Lung (tissue), 12 donors: ENCODE data around the gene JTB. TPM values are rescaled to one million over a fixed set of nuclear protein-coding genes. Genes with fewer than 3 reads are reported as not detected.

Experiments used
- ATAC-seq: fragments of 200-7000 bp; cut with Tn5 transposase; one replicate; pipeline ENCODE4 v1.9.1; 2020; ENCODE audit warnings: moderate number of reproducible peaks; ENCODE audit not compliant: insufficient read depth, low FRiP score
- DNase-seq, 3 donors: peaks; one replicate each; pipeline ENCODE4 v3.0.0-alpha.2; 2013 to 2017
- H3K27ac ChIP-seq, 2 donors: one replicate each; pipeline ENCODE4 v1.5.1; 2013; ENCODE audit warnings: mild to moderate bottlenecking in 2 of 2, moderate library complexity in 2 of 2, control low read depth in 1 of 2, inconsistent platforms in 1 of 2, low read depth in 1 of 2, low read length in 1 of 2
- H3K27me3 ChIP-seq, 3 donors: one replicate each; pipeline ENCODE4 v1.5.1; 2013; ENCODE audit warnings: low read length in 2 of 3; ENCODE audit not compliant: control insufficient read depth in 3 of 3, insufficient read depth in 3 of 3
- H3K36me3 ChIP-seq, 4 donors: one replicate each; pipeline ENCODE4 v1.5.1; 2013; ENCODE audit warnings: low read length in 4 of 4, mild to moderate bottlenecking in 1 of 4, moderate library complexity in 1 of 4; ENCODE audit not compliant: control insufficient read depth in 4 of 4, insufficient read depth in 4 of 4
- H3K4me1 ChIP-seq, 5 donors: one replicate each; pipeline ENCODE4 v1.5.1; 2013; ENCODE audit warnings: low read length in 5 of 5, mild to moderate bottlenecking in 2 of 5, moderate library complexity in 1 of 5; ENCODE audit not compliant: control insufficient read depth in 5 of 5, insufficient read depth in 5 of 5
- H3K4me3 ChIP-seq: one replicate; pipeline ENCODE4 v1.5.1; 2013; ENCODE audit warnings: mild to moderate bottlenecking, control low read depth, moderate library complexity
- H3K9ac ChIP-seq, 2 donors: one replicate each; pipeline ENCODE4 v1.5.1; 2013; ENCODE audit warnings: low read length in 2 of 2, control low read depth in 1 of 2; ENCODE audit not compliant: insufficient read depth in 1 of 2
- H3K9me3 ChIP-seq, 4 donors: one replicate each; pipeline ENCODE4 v1.5.1; 2013; ENCODE audit warnings: low read length in 3 of 4, mild to moderate bottlenecking in 1 of 4, moderate library complexity in 1 of 4; ENCODE audit not compliant: control insufficient read depth in 4 of 4, insufficient read depth in 3 of 4
- CTCF ChIP-seq: IDR thresholded peaks from 2 replicates; pipeline ENCODE4 v1.5.1; 2012; ENCODE audit warnings: mild to moderate bottlenecking; ENCODE audit errors: control extremely low read depth, extremely low read depth
- WGBS, 2 donors: extraction: QIAGEN DNeasy Blood & Tissue Kit; methylation state at CpG; one replicate each; pipeline ENCODE4 v1.1.7; 2013; 5-methylcytosine and 5-hydroxymethylcytosine counted together
- polyA plus RNA-seq, 2 donors: library from polyadenylated mRNA; stranded (reverse); fragments of 200-250 nt; gene quantifications; one replicate each; pipeline ENCODE4 v1.2.1, GENCODE V29; 2013
- total RNA-seq, 2 donors: library from RNA; depleted of rRNA in 1 of 2; stranded (reverse); fragments of >200 nt in 1 of 2; gene quantifications; one replicate each; pipeline ENCODE4 v1.2.1, GENCODE V29; 2014 to 2021
- donor health status: control.
- donor health status: control.
- donor health status: Bipolar disorder and iron deficiency.
- donor health status: healthy.
- donor health status: DM: yes; HTN: yes; CAD: no.

The JTB gene
- total and polyA plus RNA-seq, 4 donors: 105 to 230 (median 176) TPM

GRCh38 chr1:153944827-153945117, 32.7 kb downstream of the JTB start:
- WGBS, 2 donors: 12 to 43% methylated on average over 3 of the region's 3 CpGs
- DNase-seq: no peak
- H3K9me3 ChIP-seq: no peaks in the 10 kb centered on the region
- peaks cover 0 to 14% (median 8%) of the 10 kb centered on the region in 5 donors for H3K4me1 ChIP-seq
- peak overlapping the region; percentile 97 to 99 for H3K27ac ChIP-seq
- TF ChIP-seq CTCF: no peak
- H3K4me3 ChIP-seq: peak overlapping the region; percentile 75
- H3K27me3 ChIP-seq: no peaks in the 10 kb centered on the region
- peaks cover 0 to 45% (median 24%) of the 10 kb centered on the region in 4 donors for H3K36me3 ChIP-seq
- no peak overlapping the region for H3K9ac ChIP-seq
- no peak for ATAC-seq

GRCh38 chr1:153944005-153944826, 33.3 kb downstream of the JTB start:
- Histone ChIP-seq H3K9ac (no peak overlapping the region), H3K9me3 (no peaks in the 10 kb centered on the region), H3K27ac (peak overlapping the region; percentile 97 to 99), H3K36me3 (peaks cover 0 to 49% (median 25%) of the 10 kb centered on the region in 4 donors), H3K4me3 (no peak overlapping the region), H3K4me1 (peaks cover 0 to 14% (median 8%) of the 10 kb centered on the region in 5 donors), H3K27me3 (no peaks in the 10 kb centered on the region)
- TF ChIP-seq CTCF: no peak
- ATAC-seq (no peak), DNase-seq (no peak)
- 79 to 81% methylated on average over 15 of the region's 15 CpGs for WGBS, 2 donors

- WGBS, 2 donors: 92 to 93% methylated on average over 11 of the region's 11 CpGs
- Histone ChIP-seq H3K9ac (no peak overlapping the region), H3K27ac (no peak overlapping the region), H3K4me1 (peaks cover 0 to 14% (median 8%) of the 10 kb centered on the region in 5 donors), H3K36me3 (peaks cover 0 to 43% (median 21%) of the 10 kb centered on the region in 4 donors), H3K9me3 (no peaks in the 10 kb centered on the region), H3K4me3 (no peak overlapping the region), H3K27me3 (no peaks in the 10 kb centered on the region)
- DNase-seq (no peak), ATAC-seq (no peak)
- TF ChIP-seq CTCF: no peak
These were observed 34.5 kb downstream of the JTB start for GRCh38 chr1:153942766-153943549.
